NCI-H146 treated with DMSO at 0.1 percent for 48 hours (cell line): ENCODE measurements around the gene ACACB.

Source experiments
- DNase-seq: peaks from one replicate; lab custom pipeline; 2025; ENCODE audit not compliant: unreplicated experiment; lab: John Stamatoyannopoulos, UW

ACACB gene

DNA sequence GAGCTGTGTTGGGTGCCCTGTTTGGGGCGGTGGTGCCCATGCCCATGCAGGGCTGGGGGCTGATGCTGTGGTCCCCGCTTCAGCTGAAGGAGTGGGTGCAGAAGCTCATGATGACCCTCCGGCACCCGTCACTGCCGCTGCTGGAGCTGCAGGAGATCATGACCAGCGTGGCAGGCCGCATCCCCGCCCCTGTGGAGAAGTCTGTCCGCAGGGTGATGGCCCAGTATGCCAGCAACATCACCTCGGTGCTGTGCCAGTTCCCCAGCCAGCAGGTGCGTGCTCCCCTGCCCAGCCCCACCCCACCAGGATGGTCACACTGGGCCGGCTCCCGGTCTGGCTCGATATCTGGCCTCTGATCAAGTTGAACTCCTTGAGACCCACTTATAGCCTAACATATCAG lies 92.7 kb downstream of the ACACB start:
- no peak for DNase-seq

DNA sequence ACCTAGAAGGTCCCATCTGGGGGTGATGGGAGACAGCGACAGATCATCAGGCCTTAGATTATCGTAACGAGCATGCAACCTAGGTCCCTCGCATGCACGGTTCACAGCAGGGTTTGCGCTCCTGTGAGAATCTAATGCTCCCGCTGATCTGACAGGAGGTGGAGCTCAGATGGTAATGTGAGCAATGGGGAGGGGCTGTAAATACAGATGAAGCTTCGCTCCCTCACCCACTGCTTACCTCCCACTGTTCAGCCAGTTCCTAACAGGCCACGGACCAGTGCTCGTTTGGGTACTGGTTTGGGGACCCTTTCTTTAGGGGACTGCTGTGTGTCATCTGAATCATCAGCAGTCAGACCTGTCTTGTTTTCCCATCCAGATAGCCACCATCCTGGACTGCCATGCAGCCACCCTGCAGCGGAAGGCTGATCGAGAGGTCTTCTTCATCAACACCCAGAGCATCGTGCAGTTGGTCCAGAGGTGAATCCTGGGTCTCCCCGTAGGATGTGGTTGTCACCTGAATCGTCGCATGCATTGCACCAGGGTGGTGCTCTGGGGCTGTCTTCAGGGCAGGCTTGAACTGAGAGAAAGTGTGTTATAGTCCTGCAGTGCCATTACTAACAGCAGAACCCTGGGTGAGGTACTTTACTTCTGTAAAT lies 96.2 kb downstream of the ACACB start:
- no peak for DNase-seq

DNA sequence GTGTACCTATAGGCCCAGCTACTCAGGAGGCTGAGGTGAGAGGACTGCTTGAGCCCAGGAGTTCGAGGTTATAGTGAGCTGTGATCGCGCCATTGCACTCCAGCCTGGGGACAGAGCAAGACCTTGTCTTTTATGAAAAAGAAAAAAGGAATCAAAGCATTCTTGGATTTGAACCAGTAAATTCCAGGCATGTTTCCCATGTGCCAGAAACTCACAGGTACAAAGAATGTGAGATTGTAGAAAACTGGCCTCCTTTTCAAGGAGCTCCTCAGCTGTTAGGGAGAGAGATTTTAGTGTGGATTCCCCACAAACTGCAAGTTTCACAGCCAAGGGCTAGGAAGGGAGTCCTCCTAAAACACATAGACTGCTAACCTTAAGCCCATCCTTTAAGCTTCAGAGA lies 97.7 kb downstream of the ACACB start:
- no peak for DNase-seq

DNA sequence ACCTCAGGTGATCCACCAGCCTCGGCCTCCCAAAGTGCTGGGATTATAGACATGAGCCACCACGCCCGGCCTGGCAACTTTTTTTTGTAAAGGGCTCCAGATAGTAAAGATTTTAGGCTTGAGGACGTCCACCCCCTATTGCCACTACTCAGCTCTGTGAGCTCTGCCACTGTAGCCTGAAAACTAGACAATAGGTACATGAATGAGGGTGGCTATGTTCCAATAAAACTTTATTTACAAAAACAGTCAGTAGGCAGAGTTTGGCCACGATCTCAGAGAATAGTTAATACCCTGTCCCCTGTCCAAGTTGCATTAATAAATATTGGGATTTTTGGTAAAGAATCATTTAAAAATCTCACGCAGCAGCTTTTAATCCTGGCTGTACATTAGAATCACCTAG lies 102.6 kb downstream of the ACACB start:
- DNase-seq, result no peak

DNA sequence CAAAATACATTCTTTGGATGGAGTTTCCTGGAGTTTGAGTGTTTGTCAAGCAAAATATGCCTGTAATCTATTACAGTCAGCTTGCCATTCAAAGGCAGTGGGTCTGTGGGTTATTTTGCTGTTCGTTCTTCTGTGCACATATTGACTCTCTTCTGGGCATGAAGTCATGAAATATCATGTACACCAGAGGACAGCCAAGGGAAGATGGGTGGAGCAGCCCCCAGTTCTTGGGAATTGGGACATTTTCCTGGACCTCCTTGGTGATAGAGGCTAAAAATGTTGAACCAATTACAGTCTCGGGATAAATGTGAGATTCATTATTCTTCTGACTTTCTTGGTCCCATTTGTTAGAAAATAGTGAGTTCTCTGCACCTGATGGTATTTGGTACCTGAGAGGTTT lies 103.6 kb downstream of the ACACB start:
- no peak for DNase-seq

DNA sequence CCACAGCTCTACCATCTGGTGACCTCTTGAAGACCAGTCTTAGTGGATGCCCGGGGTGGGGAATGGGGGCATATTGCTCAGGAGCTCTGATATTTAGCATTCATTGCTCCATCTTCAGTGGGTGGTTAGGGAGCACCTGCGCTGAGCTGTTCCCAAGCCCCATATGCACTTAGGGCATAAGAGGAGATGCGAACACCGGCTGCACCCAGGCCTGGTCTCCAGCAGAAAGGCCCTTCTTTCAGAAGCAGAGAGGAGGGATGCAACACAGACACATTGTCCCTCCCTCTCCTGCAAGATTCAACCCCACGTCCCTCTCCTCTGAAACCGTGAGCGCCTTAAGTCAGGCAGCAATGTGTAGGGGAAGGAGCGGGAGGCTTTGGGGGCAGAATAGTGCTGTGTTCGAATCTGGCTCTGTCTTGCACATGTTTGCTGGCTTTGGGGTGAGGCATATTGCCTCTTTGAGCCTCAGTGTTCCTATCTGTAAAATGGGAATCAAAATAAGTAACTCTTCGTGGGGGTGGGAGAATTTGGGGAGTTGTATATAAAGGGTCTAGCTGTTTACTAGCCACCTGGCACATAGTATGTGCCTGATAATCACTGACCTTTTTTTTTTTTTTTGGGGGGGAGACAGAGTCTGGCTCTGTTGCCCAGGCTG lies 105.0 kb downstream of the ACACB start:
- DNase-seq, result no peak

DNA sequence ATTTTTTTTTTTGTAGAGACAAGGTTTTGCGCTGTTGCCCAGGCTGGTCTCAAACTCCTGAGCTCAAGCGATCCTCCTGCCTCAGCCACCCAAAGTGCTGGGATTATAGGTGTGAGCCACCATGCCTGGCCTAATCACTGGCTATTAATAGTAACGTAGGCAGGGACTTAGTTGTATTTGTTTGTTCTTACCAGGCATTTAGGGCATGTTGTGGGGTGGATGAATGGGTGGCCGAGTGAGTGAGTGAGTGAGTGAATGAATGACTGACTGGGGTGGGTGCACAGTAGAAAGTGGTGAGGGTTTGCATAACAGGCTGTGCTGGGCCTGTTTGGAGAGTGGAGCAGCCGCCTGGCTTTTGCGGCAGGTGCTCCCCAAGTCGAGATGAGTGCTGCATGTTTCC lies 105.7 kb downstream of the ACACB start:
- DNase-seq, result no peak

DNA sequence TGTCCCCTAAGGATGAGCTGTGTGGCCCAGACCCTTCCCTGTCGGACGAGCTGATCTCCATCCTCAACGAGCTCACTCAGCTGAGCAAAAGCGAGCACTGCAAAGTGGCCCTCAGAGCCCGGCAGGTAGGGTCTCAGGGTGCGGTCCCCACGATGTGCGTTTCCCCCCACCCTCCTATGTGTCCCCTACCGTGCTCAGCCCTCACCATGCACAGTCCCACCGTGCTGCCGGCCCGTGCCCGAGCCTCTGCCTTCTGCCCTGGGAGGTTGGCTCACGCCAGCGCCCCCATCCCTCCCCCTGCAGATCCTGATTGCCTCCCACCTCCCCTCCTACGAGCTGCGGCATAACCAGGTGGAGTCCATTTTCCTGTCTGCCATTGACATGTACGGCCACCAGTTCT lies 106.1 kb downstream of the ACACB start:
- no peak for DNase-seq

DNA sequence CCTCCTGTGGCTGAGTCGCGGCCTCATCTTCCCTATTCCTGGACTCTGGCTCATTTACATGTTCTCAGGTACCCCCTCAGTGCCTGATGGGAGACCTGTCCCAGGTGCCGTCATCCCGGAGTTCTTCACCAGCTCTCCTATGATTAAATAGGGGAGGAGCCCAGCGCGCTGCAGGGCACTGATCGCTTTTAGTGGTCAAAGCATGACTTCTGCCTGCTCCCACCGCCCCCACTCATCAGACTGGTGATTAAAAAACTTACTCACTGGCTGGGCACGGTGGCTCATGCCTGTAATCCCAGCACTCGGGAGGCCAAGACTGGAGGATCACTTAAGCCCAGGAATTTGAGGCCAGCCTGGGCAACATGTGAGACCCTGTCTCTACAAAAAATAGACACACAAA lies 106.8 kb downstream of the ACACB start:
- DNase-seq, result no peak

DNA sequence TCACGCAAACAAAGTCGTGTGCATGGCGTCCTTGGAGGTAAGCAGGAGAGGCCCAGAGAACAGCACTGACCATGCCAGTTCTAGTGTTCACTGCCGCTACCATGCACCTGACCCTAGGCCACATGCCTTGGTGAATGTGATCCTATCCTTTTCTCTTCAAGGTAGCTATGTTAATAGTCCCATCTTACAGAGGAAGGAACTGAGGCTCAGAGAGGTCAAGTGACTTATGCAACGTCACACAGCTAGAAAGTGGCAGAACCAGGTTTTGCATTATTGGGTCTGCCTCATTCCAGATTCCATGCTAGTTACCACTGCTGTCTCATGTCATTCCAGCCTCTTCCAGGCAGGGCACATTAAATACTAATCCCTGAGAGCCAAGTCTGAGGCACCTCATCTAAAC lies 107.5 kb downstream of the ACACB start:
- DNase-seq, result no peak

DNA sequence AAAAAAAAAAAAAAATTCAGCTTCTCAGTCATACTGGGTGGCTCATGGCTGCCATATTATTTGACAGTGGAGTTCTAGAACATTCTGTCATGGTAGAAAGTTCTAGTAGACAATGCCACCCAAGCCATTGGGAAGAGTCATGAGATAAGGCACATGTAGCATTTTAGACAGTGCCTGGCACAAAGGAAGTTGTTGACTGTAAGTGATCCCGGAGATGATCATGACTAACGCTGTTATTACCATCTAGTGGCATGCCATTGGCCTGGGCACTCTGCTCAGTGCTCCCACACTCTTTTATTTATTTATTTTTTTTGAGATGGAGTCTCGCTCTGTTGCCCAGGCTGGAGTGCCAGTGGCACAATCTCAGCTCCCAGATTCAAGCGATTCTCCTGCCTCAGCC lies 112.3 kb downstream of the ACACB start:
- no peak for DNase-seq

DNA sequence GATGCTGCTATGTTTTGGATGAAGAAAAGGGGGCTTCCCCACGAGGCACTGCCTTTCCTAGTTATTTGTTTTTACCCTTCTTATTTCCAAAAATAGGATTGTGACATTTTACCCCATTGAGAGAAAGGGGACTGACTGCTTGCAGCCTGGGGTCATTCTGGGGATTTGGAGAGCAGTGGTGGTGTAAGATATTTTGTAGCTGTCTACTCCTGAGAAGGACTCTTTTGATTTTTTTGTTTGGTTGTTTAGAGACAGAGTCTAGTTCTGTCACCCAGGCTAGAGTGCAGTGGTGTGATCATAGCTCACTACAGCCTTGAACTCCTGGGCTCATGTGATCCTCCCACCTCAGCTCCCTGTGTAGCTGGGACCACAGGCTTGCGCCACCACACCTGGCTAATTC lies 113.8 kb downstream of the ACACB start:
- DNase-seq, result no peak

DNA sequence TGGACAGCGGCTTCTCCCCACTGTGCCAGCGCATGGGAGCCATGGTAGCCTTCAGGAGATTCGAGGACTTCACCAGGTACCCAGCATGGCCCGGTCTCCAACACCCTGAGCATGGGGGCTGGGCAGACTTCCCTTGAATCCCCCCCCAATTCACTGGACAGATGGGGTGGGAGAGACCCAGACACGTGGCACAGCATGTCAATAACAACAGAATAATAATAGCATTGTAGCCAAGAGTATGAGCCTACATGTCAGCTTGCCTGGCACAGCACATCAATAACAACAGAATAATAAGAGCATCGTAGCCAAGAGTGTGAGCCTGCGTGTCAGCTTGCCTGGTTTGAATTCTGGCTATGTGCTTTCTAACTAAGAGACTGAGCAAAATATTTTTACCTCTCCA lies 116.3 kb downstream of the ACACB start:
- no peak for DNase-seq

DNA sequence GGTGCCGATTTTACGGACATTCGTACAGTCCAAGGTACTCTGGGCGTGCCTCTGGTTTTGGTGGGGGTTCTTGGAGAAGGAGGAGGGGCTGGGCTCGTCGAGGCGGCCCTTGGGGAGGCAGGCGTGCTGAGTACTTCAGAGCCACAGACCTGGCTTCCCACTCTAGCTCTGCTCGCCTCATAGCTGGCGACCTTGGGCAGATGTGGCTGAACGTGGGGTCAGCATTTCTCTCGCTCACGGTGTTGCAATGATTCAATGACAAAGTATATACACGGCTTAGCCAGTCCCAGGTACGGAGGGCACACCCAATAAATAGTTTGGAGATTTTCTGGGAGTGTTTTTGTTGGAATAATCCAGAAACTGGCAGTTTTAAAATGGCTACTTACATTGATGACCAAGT lies 117.6 kb downstream of the ACACB start:
- no peak for DNase-seq

DNA sequence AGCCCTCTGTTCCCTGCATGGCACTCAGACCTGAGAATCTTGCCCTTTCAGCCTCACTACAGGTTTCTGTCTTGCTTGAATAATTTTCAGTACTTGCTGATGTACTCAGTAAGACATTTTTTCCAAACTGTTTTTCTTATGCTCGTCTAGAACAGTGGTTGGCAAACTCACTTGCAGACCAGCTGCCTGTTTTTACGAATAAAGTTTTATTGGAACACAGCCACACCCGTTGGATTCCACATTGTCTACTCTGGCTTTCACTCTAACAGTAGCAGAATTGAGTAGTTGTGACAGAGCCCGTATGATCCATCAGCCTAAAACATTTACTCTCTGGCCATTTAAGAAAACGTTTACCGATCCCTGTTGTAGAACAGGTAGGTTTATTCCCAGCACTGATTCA lies 119.9 kb downstream of the ACACB start:
- no peak for DNase-seq

DNA sequence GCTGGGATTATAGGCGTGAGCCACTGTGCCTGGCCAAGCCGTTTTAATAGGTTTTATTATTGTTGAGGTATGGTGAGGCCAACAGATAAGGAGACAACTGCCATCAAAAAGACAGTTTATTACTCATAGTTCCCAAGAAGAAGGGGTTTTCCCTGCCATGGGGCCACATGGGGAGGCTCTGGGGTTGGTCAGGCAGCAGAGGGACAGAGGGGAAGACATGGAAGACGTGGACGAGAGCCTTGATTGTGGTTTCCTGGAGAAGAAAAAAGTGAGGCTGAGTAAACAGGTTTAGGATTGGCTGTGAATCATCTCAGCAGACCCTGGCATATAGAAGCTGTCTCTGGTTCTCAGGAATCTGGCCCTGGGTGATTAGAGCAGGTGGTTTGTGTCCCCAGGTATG lies 122.8 kb downstream of the ACACB start:
- DNase-seq, result no peak

DNA sequence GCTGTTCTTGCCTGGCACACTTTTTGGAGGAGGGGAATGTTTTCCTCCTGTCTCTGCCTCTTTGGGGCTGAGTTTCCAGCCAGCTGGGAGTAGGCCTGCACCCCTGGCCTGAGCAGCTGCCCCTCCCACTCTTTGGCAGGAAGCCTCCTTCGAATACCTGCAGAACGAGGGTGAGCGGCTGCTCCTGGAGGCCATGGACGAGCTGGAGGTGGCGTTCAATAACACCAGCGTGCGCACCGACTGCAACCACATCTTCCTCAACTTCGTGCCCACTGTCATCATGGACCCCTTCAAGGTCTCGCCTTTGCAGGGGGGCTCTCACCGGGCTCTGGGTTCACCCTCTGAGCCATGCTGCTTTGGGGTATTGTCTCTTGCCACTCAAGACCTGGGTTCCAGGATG lies 123.3 kb downstream of the ACACB start:
- DNase-seq, result no peak

DNA sequence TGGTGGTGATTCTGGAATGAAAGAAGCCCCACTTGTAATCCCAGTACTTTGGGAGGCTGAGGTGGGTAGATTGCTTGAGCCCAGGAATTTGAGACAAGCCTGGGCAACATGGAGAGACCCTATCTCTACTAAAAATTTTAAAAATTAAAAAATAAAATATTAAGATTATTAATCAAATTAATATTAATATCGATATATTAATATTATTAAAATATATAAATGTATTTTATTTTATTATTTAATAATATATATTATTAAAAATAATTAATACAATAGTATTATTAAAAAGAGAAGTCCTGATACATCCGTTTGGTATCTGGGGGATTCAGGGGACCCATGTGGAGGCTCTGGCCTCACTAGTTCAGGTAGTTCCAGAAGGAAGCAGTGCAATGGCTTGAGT lies 124.0 kb downstream of the ACACB start:
- DNase-seq, result no peak

DNA sequence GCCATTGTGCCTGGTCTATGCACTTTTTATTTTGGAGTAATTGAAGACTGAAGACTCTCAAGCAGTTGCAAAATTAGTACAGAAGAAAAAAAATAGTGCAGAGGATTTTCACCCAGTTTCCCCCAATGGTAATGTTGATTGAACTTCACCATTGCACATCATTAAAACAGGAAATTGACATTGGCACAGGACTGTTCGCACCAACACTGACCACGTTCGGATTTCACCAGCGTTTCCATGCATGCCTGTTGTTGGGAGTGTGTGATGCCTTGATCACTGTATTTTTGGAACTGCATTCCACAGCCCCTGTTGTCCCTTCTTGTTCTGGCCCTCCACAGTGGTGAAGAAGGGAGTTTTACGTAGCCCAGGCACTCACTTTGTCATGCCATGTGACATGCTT lies 125.5 kb downstream of the ACACB start:
- no peak for DNase-seq

DNA sequence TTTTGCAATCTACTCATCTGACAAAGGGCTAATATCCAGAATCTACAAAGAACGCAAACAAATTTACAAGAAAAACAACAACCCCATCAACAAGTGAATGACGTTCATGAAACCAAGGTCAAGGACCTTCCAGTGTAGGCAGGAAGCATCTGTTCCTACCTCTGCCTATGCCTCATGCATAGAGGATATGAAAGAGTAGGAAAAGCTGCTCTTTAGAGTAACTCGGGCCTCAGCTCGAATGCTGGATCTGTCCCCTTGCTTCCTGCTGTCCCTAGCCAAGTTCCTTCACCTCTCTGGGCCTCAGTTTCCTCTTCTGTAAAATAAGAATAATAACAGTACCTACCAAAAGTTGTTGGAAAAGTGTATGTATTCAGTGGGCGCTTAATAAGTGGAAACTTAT lies 127.7 kb downstream of the ACACB start:
- no peak for DNase-seq

DNA sequence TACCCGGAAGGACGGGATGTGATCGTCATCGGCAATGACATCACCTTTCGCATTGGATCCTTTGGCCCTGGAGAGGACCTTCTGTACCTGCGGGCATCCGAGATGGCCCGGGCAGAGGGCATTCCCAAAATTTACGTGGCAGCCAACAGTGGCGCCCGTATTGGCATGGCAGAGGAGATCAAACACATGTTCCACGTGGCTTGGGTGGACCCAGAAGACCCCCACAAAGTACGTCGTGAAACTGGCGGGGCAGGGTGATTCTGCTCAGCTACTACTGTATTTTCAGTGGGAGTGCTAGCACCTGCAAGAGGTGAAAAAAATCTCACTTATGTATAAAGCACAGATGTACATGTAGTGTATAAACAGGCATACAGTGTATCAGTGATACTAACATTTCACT lies 129.8 kb downstream of the ACACB start:
- no peak for DNase-seq

DNA sequence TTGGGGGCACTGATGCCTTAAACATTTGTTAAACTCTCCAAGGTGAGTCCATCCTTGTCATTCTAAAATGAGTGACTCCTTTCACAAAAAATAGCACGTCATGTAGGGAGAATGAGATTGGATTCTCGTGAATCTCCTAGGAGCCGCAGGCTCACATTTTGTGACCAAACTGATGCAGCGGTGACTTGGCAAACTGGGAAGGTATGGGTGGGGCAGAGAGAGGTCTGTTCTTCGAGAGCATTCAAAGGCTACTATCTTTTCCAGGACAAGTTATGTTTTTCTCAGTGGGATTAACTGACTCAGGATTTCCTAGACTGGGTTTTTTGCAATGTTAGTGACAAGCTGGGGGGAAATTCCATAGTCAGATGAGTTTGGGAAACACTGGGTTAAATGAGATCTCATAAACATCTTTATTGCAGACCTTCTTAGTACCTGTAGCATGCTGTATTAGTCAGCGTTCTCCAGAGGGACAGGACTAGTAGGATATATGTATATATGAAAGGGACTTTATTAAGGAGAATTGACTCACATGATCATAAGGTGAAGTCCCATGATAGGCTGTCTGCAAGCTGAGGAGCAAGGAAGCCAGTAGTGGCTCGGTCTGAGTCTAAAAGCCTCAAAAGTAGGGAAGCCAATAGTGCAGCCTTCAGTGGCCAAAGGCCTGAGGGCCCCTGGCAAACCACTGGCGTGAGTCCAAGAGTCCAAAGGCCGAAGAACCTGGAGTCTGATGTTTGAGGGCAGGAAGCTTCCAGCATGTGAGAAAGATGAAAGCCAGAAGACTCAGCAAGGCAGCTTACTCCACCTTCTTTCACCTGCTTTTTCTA lies 131.7 kb downstream of the ACACB start:
- DNase-seq, result no peak
